ENCODE measurements around the gene SCLY.
"Not testable (repeated sequence)": the region's sequence is repeated elsewhere in the genome, so short reads cannot be mapped to it uniquely, and the experiment has no call there.

DNA sequence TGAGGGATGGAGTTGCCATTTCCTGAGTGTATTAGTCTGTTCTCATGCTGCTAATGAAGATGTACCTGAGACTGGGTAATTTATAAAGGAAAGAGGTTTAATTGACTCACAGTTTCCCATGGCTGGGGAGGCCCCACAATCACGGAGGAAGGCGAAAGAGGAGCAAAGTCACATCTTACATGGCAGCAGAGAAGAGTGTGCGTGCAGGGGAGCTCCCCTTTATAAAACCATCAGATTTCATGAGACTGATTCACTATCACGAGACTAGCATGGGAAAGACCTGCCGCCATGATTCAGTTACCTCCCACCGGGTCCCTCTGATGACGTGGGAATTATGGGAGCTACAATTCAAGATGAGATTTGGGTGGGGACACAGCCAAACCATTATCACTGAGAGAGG is 5.9 kb downstream of the SCLY start:
- TF ChIP-seq, protein P1, sequence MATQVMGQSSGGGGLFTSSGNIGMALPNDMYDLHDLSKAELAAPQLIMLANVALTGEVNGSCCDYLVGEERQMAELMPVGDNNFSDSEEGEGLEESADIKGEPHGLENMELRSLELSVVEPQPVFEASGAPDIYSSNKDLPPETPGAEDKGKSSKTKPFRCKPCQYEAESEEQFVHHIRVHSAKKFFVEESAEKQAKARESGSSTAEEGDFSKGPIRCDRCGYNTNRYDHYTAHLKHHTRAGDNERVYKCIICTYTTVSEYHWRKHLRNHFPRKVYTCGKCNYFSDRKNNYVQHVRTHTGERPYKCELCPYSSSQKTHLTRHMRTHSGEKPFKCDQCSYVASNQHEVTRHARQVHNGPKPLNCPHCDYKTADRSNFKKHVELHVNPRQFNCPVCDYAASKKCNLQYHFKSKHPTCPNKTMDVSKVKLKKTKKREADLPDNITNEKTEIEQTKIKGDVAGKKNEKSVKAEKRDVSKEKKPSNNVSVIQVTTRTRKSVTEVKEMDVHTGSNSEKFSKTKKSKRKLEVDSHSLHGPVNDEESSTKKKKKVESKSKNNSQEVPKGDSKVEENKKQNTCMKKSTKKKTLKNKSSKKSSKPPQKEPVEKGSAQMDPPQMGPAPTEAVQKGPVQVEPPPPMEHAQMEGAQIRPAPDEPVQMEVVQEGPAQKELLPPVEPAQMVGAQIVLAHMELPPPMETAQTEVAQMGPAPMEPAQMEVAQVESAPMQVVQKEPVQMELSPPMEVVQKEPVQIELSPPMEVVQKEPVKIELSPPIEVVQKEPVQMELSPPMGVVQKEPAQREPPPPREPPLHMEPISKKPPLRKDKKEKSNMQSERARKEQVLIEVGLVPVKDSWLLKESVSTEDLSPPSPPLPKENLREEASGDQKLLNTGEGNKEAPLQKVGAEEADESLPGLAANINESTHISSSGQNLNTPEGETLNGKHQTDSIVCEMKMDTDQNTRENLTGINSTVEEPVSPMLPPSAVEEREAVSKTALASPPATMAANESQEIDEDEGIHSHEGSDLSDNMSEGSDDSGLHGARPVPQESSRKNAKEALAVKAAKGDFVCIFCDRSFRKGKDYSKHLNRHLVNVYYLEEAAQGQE (IDR thresholded peaks at IDR 0.05): not testable (repeated sequence)
- TF ChIP-seq, protein P2, sequence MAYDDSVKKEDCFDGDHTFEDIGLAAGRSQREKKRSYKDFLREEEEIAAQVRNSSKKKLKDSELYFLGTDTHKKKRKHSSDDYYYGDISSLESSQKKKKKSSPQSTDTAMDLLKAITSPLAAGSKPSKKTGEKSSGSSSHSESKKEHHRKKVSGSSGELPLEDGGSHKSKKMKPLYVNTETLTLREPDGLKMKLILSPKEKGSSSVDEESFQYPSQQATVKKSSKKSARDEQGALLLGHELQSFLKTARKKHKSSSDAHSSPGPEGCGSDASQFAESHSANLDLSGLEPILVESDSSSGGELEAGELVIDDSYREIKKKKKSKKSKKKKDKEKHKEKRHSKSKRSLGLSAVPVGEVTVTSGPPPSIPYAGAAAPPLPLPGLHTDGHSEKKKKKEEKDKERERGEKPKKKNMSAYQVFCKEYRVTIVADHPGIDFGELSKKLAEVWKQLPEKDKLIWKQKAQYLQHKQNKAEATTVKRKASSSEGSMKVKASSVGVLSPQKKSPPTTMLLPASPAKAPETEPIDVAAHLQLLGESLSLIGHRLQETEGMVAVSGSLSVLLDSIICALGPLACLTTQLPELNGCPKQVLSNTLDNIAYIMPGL (CRISPR knock-in tag; IDR thresholded peaks at IDR 0.05; ENCODE audit: borderline replicate concordance): not testable (repeated sequence)
- TF ChIP-seq MAZ (IDR thresholded peaks at IDR 0.05; ENCODE audit: borderline replicate concordance, low read depth, low read length); CEBPB (IDR thresholded peaks at IDR 0.05); POLR2A (IDR thresholded peaks at IDR 0.05; ENCODE audit: low read length); EP300 (IDR thresholded peaks at IDR 0.05); SMC3 (IDR thresholded peaks at IDR 0.05); ZFP36 (IDR thresholded peaks at IDR 0.05; ENCODE audit: borderline replicate concordance, partially characterized antibody); SREBF2 (IDR thresholded peaks at IDR 0.05); FOSL2 (IDR thresholded peaks at IDR 0.05); FOSL2 (CRISPR knock-in tag; IDR thresholded peaks at IDR 0.05): not testable (repeated sequence)
- TF ChIP-seq, protein P3, sequence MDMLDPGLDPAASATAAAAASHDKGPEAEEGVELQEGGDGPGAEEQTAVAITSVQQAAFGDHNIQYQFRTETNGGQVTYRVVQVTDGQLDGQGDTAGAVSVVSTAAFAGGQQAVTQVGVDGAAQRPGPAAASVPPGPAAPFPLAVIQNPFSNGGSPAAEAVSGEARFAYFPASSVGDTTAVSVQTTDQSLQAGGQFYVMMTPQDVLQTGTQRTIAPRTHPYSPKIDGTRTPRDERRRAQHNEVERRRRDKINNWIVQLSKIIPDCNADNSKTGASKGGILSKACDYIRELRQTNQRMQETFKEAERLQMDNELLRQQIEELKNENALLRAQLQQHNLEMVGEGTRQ (IDR thresholded peaks at IDR 0.05): not testable (repeated sequence)
- TF ChIP-seq, protein P4, sequence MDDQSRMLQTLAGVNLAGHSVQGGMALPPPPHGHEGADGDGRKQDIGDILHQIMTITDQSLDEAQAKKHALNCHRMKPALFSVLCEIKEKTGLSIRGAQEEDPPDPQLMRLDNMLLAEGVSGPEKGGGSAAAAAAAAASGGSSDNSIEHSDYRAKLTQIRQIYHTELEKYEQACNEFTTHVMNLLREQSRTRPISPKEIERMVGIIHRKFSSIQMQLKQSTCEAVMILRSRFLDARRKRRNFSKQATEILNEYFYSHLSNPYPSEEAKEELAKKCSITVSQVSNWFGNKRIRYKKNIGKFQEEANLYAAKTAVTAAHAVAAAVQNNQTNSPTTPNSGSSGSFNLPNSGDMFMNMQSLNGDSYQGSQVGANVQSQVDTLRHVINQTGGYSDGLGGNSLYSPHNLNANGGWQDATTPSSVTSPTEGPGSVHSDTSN (IDR thresholded peaks at IDR 0.05): not testable (repeated sequence)
- TF ChIP-seq, protein P5, sequence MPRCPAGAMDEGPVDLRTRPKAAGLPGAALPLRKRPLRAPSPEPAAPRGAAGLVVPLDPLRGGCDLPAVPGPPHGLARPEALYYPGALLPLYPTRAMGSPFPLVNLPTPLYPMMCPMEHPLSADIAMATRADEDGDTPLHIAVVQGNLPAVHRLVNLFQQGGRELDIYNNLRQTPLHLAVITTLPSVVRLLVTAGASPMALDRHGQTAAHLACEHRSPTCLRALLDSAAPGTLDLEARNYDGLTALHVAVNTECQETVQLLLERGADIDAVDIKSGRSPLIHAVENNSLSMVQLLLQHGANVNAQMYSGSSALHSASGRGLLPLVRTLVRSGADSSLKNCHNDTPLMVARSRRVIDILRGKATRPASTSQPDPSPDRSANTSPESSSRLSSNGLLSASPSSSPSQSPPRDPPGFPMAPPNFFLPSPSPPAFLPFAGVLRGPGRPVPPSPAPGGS (IDR thresholded peaks at IDR 0.05): not testable (repeated sequence)
- TF ChIP-seq, protein P6, sequence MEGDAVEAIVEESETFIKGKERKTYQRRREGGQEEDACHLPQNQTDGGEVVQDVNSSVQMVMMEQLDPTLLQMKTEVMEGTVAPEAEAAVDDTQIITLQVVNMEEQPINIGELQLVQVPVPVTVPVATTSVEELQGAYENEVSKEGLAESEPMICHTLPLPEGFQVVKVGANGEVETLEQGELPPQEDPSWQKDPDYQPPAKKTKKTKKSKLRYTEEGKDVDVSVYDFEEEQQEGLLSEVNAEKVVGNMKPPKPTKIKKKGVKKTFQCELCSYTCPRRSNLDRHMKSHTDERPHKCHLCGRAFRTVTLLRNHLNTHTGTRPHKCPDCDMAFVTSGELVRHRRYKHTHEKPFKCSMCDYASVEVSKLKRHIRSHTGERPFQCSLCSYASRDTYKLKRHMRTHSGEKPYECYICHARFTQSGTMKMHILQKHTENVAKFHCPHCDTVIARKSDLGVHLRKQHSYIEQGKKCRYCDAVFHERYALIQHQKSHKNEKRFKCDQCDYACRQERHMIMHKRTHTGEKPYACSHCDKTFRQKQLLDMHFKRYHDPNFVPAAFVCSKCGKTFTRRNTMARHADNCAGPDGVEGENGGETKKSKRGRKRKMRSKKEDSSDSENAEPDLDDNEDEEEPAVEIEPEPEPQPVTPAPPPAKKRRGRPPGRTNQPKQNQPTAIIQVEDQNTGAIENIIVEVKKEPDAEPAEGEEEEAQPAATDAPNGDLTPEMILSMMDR (IDR thresholded peaks at IDR 0.05): not testable (repeated sequence)
